GM23338 (cell line): ENCODE measurements around the gene PVALB.

ENCODE experiments used
- CREB1 ChIP-seq: fragments of 250-450 bp; sonication (Bioruptor Pico); IDR thresholded peaks from 2 replicates; pipeline ENCODE4 v1.5.0; 2020; ENCODE audit warnings: low read depth, mild to moderate bottlenecking, moderate library complexity
- EZH2 ChIP-seq: fragments of 200-600 bp; sonication (generic); IDR thresholded peaks from one replicate; pipeline ENCODE4 v1.8.0; 2017; ENCODE audit warnings: antibody characterized with exemption, mild to moderate bottlenecking, low read depth; ENCODE audit not compliant: unreplicated experiment
- JUNB ChIP-seq: IDR thresholded peaks from one replicate; pipeline ENCODE4 v1.6.1; 2016; ENCODE audit warnings: antibody characterized with exemption; ENCODE audit not compliant: unreplicated experiment
- POLR2AphosphoS5 ChIP-seq: IDR thresholded peaks from 2 replicates; pipeline ENCODE4 v1.6.1; 2016; ENCODE audit warnings: antibody characterized with exemption, low read depth
- TF ChIP-seq, protein P1 (sequence below), 2 experiments: fragments of 200-600 bp in 1 of 2; sonication (generic) in 1 of 2; conservative IDR thresholded peaks; 2 replicates each; pipeline versions ENCODE4 v1.5.1 to v1.6.1; 2016 to 2017; ENCODE audit warnings: antibody characterized with exemption in 2 of 2, low read depth in 2 of 2, mild to moderate bottlenecking in 2 of 2, moderate library complexity in 1 of 2
- TF ChIP-seq, protein P2 (sequence below): IDR thresholded peaks from one replicate; pipeline ENCODE4 v1.6.1; 2018; ENCODE audit warnings: antibody characterized with exemption; ENCODE audit not compliant: unreplicated experiment

GRCh38 chr22:36831717-36832116 lies 14.9 kb upstream of the PVALB start:
- TF ChIP-seq, protein P1, sequence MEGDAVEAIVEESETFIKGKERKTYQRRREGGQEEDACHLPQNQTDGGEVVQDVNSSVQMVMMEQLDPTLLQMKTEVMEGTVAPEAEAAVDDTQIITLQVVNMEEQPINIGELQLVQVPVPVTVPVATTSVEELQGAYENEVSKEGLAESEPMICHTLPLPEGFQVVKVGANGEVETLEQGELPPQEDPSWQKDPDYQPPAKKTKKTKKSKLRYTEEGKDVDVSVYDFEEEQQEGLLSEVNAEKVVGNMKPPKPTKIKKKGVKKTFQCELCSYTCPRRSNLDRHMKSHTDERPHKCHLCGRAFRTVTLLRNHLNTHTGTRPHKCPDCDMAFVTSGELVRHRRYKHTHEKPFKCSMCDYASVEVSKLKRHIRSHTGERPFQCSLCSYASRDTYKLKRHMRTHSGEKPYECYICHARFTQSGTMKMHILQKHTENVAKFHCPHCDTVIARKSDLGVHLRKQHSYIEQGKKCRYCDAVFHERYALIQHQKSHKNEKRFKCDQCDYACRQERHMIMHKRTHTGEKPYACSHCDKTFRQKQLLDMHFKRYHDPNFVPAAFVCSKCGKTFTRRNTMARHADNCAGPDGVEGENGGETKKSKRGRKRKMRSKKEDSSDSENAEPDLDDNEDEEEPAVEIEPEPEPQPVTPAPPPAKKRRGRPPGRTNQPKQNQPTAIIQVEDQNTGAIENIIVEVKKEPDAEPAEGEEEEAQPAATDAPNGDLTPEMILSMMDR (conservative IDR thresholded peaks at IDR 0.05; ENCODE audit: low read depth in 2 of 2), result no peak
- no peak for TF ChIP-seq POLR2AphosphoS5
- no peak for TF ChIP-seq EZH2
- TF ChIP-seq, protein P2, sequence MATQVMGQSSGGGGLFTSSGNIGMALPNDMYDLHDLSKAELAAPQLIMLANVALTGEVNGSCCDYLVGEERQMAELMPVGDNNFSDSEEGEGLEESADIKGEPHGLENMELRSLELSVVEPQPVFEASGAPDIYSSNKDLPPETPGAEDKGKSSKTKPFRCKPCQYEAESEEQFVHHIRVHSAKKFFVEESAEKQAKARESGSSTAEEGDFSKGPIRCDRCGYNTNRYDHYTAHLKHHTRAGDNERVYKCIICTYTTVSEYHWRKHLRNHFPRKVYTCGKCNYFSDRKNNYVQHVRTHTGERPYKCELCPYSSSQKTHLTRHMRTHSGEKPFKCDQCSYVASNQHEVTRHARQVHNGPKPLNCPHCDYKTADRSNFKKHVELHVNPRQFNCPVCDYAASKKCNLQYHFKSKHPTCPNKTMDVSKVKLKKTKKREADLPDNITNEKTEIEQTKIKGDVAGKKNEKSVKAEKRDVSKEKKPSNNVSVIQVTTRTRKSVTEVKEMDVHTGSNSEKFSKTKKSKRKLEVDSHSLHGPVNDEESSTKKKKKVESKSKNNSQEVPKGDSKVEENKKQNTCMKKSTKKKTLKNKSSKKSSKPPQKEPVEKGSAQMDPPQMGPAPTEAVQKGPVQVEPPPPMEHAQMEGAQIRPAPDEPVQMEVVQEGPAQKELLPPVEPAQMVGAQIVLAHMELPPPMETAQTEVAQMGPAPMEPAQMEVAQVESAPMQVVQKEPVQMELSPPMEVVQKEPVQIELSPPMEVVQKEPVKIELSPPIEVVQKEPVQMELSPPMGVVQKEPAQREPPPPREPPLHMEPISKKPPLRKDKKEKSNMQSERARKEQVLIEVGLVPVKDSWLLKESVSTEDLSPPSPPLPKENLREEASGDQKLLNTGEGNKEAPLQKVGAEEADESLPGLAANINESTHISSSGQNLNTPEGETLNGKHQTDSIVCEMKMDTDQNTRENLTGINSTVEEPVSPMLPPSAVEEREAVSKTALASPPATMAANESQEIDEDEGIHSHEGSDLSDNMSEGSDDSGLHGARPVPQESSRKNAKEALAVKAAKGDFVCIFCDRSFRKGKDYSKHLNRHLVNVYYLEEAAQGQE, result no peak
- no peak for TF ChIP-seq CREB1 (CRISPR knock-in tag)
- TF ChIP-seq JUNB, result no peak
